HUDEP-2 (cell line): ENCODE data around the gene SSC5D.

Source experiments
- DNase-seq, 76 experiments: peaks; one replicate each; lab custom pipeline; 2025; ENCODE audit not compliant: unreplicated experiment in 76 of 76; lab: John Stamatoyannopoulos, UW

Gene SSC5D

GRCh38 chr19:55500368-55500952 is 12.2 kb downstream of the SSC5D start:
- no peak for DNase-seq

- no peak for DNase-seq
Measured at GRCh38 chr19:55502197-55502952, 14.1 kb downstream of the SSC5D start.

GRCh38 chr19:55503157-55503501 is 14.9 kb downstream of the SSC5D start:
- DNase-seq, result no peak

- peak in 75 of 76 experiments; percentile 54 to 100 (median 93) for DNase-seq
Measured at GRCh38 chr19:55503502-55504251, 15.4 kb downstream of the SSC5D start.

- DNase-seq, result no peak
Measured at GRCh38 chr19:55504252-55504603, 16.0 kb downstream of the SSC5D start.

- DNase-seq, result no peak
Measured at GRCh38 chr19:55504981-55505380, 16.7 kb downstream of the SSC5D start.

- DNase-seq, result no peak
Measured at GRCh38 chr19:55508120-55508519, 19.9 kb downstream of the SSC5D start.

- DNase-seq, result peak in 75 of 76 experiments; percentile 55 to 98 (median 90)
Measured at GRCh38 chr19:55516878-55517620, 28.8 kb downstream of the SSC5D start.

GRCh38 chr19:55519451-55520311 is 31.4 kb downstream of the SSC5D start:
- no peak for DNase-seq

- peak in 13 of 76 experiments; percentile 13 to 36 (median 26) for DNase-seq
Measured at GRCh38 chr19:55520691-55521292, 32.6 kb downstream of the SSC5D start.

GRCh38 chr19:55525289-55526101 is 37.3 kb downstream of the SSC5D start:
- no peak for DNase-seq

- peak in 55 of 76 experiments; percentile 12 to 70 (median 48) for DNase-seq
Measured at GRCh38 chr19:55526216-55527196, 38.3 kb downstream of the SSC5D start.

GRCh38 chr19:55527197-55528029 is 39.2 kb downstream of the SSC5D start:
- DNase-seq, result no peak

- no peak for DNase-seq
Measured at GRCh38 chr19:55528030-55528803, 40.0 kb downstream of the SSC5D start.

GRCh38 chr19:55529636-55530234 is 41.5 kb downstream of the SSC5D start:
- no peak for DNase-seq

- DNase-seq, result no peak
Measured at GRCh38 chr19:55530996-55531395, 42.8 kb downstream of the SSC5D start.
